ENCODE measurements around the gene CAV2.

The CAV2 gene

GRCh38 chr7:116511552-116512519 is 12.3 kb downstream of the CAV2 start:
- peak overlapping the region; percentile 38 for H3K4me3 ChIP-seq (ENCODE audit: low read depth, low read length)
- no peak for TF ChIP-seq CTCF (IDR thresholded peaks at IDR 0.05; ENCODE audit: borderline replicate concordance, insufficient read depth, low read depth, low read length)

GRCh38 chr7:116512520-116513188 is 13.1 kb downstream of the CAV2 start:
- H3K4me3 ChIP-seq (ENCODE audit: low read depth, low read length) = no peak overlapping the region
- no peak for TF ChIP-seq CTCF (IDR thresholded peaks at IDR 0.05; ENCODE audit: borderline replicate concordance, insufficient read depth, low read depth, low read length)

- H3K4me3 ChIP-seq (ENCODE audit: low read depth, low read length) = no peak overlapping the region
- TF ChIP-seq CTCF (IDR thresholded peaks at IDR 0.05; ENCODE audit: borderline replicate concordance, insufficient read depth, low read depth, low read length) = no peak
These were observed 16.0 kb downstream of the CAV2 start for GRCh38 chr7:116515584-116515983.

GRCh38 chr7:116516324-116516723 is 16.8 kb downstream of the CAV2 start:
- no peak for TF ChIP-seq CTCF (IDR thresholded peaks at IDR 0.05; ENCODE audit: borderline replicate concordance, insufficient read depth, low read depth, low read length)
- no peak overlapping the region for H3K4me3 ChIP-seq (ENCODE audit: low read depth, low read length)

- TF ChIP-seq CTCF (IDR thresholded peaks at IDR 0.05; ENCODE audit: borderline replicate concordance, insufficient read depth, low read depth, low read length) = no peak
- H3K4me3 ChIP-seq (ENCODE audit: low read depth, low read length) = no peak overlapping the region
These were observed 18.1 kb downstream of the CAV2 start for GRCh38 chr7:116517626-116518025.

GRCh38 chr7:116518961-116519360 is 19.4 kb downstream of the CAV2 start:
- TF ChIP-seq CTCF (IDR thresholded peaks at IDR 0.05; ENCODE audit: borderline replicate concordance, insufficient read depth, low read depth, low read length) = no peak
- H3K4me3 ChIP-seq (ENCODE audit: low read depth, low read length) = no peak overlapping the region
